HL-60 (cell line): ENCODE measurements around the gene ELP4.

Source experiments
- DNase-seq, 2 experiments: peaks; one replicate each; pipeline ENCODE4 v3.0.0-alpha.2; 2010 to 2020; ENCODE audit warnings: low read depth in 1 of 2, low spot score in 1 of 2
- H3K27ac ChIP-seq: fragments of 250-450 bp; sonication (Bioruptor Pico); replicated peaks from 2 replicates; pipeline ENCODE4 v1.5.1; 2020; ENCODE audit warnings: mild to moderate bottlenecking, moderate library complexity
- H3K27me3 ChIP-seq: fragments of 250-450 bp; sonication (Bioruptor Pico); 2 replicates; pipeline ENCODE4 v1.5.1; 2021; ENCODE audit warnings: mild to moderate bottlenecking, moderate library complexity; ENCODE audit not compliant: insufficient read depth, poor library complexity, severe bottlenecking
- H3K4me3 ChIP-seq: replicated peaks from 2 replicates; pipeline ENCODE4 v1.5.1; 2011; ENCODE audit warnings: mild to moderate bottlenecking, control low read depth, low read length; ENCODE audit not compliant: insufficient read depth
- GABPA ChIP-seq: IDR thresholded peaks from 2 replicates; pipeline ENCODE4 v1.6.1; 2012; ENCODE audit warnings: low read depth
- POLR2AphosphoS5 ChIP-seq: IDR thresholded peaks from 2 replicates; pipeline ENCODE4 v1.6.1; 2012; ENCODE audit warnings: low read depth
- SPI1 ChIP-seq: IDR thresholded peaks from 2 replicates; pipeline ENCODE4 v1.6.1; 2012; ENCODE audit warnings: low read depth, mild to moderate bottlenecking, borderline replicate concordance
- TF ChIP-seq, protein P1 (sequence below): IDR thresholded peaks from 2 replicates; pipeline ENCODE4 v1.6.1; 2012; ENCODE audit warnings: low read depth; ENCODE audit not compliant: insufficient replicate concordance
- TF ChIP-seq, protein P2 (sequence below): IDR thresholded peaks from one replicate; pipeline ENCODE4 v1.5.1; 2011; ENCODE audit warnings: low read length, control low read depth, inconsistent platforms; ENCODE audit not compliant: insufficient read depth

The ELP4 gene

GRCh38 chr11:31797190-31798056, 287.9 kb downstream of the ELP4 start:
- Histone ChIP-seq H3K4me3 (no peak overlapping the region), H3K27ac (no peak overlapping the region), H3K27me3 (peaks cover 65% of the 10 kb centered on the region)
- DNase-seq, result no peak
- TF ChIP-seq POLR2AphosphoS5, result no peak
- TF ChIP-seq, protein P1, sequence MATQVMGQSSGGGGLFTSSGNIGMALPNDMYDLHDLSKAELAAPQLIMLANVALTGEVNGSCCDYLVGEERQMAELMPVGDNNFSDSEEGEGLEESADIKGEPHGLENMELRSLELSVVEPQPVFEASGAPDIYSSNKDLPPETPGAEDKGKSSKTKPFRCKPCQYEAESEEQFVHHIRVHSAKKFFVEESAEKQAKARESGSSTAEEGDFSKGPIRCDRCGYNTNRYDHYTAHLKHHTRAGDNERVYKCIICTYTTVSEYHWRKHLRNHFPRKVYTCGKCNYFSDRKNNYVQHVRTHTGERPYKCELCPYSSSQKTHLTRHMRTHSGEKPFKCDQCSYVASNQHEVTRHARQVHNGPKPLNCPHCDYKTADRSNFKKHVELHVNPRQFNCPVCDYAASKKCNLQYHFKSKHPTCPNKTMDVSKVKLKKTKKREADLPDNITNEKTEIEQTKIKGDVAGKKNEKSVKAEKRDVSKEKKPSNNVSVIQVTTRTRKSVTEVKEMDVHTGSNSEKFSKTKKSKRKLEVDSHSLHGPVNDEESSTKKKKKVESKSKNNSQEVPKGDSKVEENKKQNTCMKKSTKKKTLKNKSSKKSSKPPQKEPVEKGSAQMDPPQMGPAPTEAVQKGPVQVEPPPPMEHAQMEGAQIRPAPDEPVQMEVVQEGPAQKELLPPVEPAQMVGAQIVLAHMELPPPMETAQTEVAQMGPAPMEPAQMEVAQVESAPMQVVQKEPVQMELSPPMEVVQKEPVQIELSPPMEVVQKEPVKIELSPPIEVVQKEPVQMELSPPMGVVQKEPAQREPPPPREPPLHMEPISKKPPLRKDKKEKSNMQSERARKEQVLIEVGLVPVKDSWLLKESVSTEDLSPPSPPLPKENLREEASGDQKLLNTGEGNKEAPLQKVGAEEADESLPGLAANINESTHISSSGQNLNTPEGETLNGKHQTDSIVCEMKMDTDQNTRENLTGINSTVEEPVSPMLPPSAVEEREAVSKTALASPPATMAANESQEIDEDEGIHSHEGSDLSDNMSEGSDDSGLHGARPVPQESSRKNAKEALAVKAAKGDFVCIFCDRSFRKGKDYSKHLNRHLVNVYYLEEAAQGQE, result no peak
- no peak for TF ChIP-seq GABPA
- TF ChIP-seq, protein P2, sequence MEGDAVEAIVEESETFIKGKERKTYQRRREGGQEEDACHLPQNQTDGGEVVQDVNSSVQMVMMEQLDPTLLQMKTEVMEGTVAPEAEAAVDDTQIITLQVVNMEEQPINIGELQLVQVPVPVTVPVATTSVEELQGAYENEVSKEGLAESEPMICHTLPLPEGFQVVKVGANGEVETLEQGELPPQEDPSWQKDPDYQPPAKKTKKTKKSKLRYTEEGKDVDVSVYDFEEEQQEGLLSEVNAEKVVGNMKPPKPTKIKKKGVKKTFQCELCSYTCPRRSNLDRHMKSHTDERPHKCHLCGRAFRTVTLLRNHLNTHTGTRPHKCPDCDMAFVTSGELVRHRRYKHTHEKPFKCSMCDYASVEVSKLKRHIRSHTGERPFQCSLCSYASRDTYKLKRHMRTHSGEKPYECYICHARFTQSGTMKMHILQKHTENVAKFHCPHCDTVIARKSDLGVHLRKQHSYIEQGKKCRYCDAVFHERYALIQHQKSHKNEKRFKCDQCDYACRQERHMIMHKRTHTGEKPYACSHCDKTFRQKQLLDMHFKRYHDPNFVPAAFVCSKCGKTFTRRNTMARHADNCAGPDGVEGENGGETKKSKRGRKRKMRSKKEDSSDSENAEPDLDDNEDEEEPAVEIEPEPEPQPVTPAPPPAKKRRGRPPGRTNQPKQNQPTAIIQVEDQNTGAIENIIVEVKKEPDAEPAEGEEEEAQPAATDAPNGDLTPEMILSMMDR, result no peak
- no peak for TF ChIP-seq SPI1

- TF ChIP-seq, protein P1, result no peak
- TF ChIP-seq POLR2AphosphoS5, result no peak
- TF ChIP-seq, protein P2, result no peak
- TF ChIP-seq SPI1, result no peak
- no peak for TF ChIP-seq GABPA
- DNase-seq, result no peak
- Histone ChIP-seq H3K4me3 (no peak overlapping the region), H3K27me3 (peaks cover 71% of the 10 kb centered on the region), H3K27ac (no peak overlapping the region)
These were observed 288.5 kb downstream of the ELP4 start for GRCh38 chr11:31798057-31798553.

- H3K4me3 ChIP-seq, result no peak overlapping the region
- H3K27me3 ChIP-seq, result peaks cover 76% of the 10 kb centered on the region
- peak in 1 of 2 experiments; percentile 35 for DNase-seq
- no peak overlapping the region for H3K27ac ChIP-seq
- TF ChIP-seq POLR2AphosphoS5 (no peak), SPI1 (no peak), GABPA (no peak)
- TF ChIP-seq, protein P1, result no peak
- TF ChIP-seq, protein P2, result no peak
These were observed 289.2 kb downstream of the ELP4 start for GRCh38 chr11:31798554-31799434.
